Lower leg skin (tissue), 3 donors: ENCODE measurements around the gene MYRF.

Experiments
- POLR2A ChIP-seq, 2 donors: fragments of 450-650 bp; IDR thresholded peaks; one replicate each; pipeline ENCODE4 v1.6.1; 2016 to 2017; ENCODE audit warnings: antibody characterized with exemption in 2 of 2, mild to moderate bottlenecking in 1 of 2, moderate library complexity in 1 of 2
- TF ChIP-seq, protein P1 (sequence below), 3 donors: fragments of 450-650 bp; IDR thresholded peaks; one replicate each; pipeline ENCODE4 v1.5.1; 2016; ENCODE audit warnings: antibody characterized with exemption in 3 of 3, mild to moderate bottlenecking in 3 of 3, moderate library complexity in 2 of 3

DNA sequence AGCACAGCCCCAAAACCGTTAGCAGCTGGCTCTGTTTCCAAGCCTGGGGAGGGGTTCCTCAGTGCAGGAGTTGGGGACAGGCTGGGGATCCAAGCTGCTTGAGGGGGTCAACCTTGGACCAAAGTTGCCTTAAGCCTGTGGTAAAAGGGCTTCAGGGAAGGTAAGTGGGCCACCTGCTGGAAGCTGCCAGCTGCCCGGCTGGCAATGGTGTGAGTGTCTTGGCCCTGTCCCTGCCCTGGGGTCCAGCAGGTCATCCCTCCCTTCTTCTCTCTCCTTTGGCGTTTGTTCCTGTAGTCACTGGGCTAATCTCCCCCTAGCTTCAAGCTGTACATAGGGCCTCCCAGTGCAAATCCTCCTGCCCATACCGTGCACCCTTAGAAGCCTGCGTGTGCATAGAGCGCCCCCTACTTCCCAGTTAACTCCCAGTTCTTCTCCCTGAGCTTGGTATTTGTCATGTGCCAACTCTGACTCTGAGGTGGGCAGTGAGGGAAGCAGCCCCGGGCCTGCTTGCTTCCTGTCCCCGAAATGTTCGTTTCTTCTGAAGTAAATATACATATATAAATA is 35.6 kb downstream of the MYRF start:
- TF ChIP-seq POLR2A (IDR thresholded peaks at IDR 0.05) = no peak
- TF ChIP-seq, protein P1, sequence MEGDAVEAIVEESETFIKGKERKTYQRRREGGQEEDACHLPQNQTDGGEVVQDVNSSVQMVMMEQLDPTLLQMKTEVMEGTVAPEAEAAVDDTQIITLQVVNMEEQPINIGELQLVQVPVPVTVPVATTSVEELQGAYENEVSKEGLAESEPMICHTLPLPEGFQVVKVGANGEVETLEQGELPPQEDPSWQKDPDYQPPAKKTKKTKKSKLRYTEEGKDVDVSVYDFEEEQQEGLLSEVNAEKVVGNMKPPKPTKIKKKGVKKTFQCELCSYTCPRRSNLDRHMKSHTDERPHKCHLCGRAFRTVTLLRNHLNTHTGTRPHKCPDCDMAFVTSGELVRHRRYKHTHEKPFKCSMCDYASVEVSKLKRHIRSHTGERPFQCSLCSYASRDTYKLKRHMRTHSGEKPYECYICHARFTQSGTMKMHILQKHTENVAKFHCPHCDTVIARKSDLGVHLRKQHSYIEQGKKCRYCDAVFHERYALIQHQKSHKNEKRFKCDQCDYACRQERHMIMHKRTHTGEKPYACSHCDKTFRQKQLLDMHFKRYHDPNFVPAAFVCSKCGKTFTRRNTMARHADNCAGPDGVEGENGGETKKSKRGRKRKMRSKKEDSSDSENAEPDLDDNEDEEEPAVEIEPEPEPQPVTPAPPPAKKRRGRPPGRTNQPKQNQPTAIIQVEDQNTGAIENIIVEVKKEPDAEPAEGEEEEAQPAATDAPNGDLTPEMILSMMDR (IDR thresholded peaks at IDR 0.05) = no peak
